ENCODE measurements around the gene HLX. TPM values are rescaled to one million over a fixed set of nuclear protein-coding genes. Genes with fewer than 3 reads are reported as not detected.

Gene HLX
- total RNA-seq, 2 donors from 2014 or later = 1.9 TPM; not detected in 1

- no peaks in the 10 kb centered on the region for H3K36me3 Mint-ChIP-seq
- no peaks in the 10 kb centered on the region for H3K9me3 Mint-ChIP-seq
- no peak overlapping the region for H3K27ac Mint-ChIP-seq
- ATAC-seq (no peak), DNase-seq (ENCODE audit: low spot score in 2 of 2) (no peak)
These were observed 27.5 kb downstream of the HLX start for GRCh38 chr1:220906561-220907334.

DNA sequence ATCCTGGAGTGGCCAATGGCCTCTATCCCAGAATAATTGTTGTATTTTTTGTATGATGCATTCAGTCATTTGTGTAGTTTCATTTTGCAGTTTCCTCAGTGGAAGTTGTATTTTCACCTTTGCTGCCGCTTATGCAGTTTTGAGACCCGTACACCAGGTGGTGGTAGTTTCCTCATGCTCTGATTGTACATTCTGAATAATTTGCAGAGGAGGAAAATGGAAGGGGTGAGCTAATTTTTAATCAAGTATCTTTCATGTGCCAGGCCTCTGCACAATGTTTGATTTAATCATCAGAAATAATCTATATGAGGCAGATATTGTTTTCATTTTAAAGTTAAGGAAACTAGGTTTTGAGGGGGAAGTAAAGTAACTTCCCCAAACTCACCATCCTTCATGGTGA is 29.5 kb downstream of the HLX start:
- H3K27ac Mint-ChIP-seq = no peak overlapping the region
- ATAC-seq (no peak), DNase-seq (ENCODE audit: low spot score in 2 of 2) (no peak)
- no peaks in the 10 kb centered on the region for H3K9me3 Mint-ChIP-seq
- no peaks in the 10 kb centered on the region for H3K36me3 Mint-ChIP-seq

DNA sequence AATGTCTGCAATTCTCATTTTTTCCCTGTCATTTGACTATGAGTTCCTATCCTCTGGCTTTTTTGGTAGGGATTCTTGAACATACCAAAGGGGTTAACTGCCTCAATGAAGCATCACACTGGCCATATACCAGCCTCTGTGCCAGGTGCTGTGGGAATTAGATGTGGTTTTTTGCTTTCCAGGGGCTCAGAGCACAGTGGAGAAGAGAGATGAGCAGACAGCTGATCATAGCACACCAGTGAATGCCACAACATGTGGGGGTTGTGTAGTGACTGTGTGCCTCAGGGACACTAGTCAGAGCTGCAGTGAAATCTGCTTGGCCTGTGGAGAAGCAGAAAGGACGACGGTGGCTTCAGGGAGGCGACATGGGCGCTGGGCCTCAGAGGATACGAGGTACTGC is 30.8 kb downstream of the HLX start:
- Mint-ChIP-seq H3K36me3 (no peaks in the 10 kb centered on the region), H3K27ac (no peak overlapping the region), H3K9me3 (no peaks in the 10 kb centered on the region)
- no peak for DNase-seq (ENCODE audit: low spot score in 2 of 2)
- no peak for ATAC-seq

GRCh38 chr1:220914283-220915116 is 35.3 kb downstream of the HLX start:
- H3K9me3 Mint-ChIP-seq = no peaks in the 10 kb centered on the region
- H3K27ac Mint-ChIP-seq = no peak overlapping the region
- H3K36me3 Mint-ChIP-seq = no peaks in the 10 kb centered on the region
- DNase-seq (ENCODE audit: low spot score in 2 of 2) (no peak), ATAC-seq (no peak)

DNA sequence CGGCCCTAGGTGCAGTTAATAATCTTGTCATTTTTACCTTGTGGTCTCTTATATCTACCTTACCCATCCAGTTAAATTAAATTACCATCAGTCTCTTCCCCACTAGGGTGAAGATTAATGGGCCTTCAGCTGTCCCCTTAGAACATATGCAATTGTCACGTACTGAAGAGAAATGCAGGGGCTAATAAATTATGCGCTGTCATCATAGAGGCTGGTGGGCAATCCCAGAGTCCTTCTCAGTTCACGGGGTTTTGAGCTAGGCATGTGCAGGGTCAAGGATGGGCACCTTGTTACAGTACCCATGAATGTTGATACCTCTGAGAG is 35.8 kb downstream of the HLX start:
- no peak for ATAC-seq

GRCh38 chr1:220915954-220916353 is 36.7 kb downstream of the HLX start:
- no peaks in the 10 kb centered on the region for H3K36me3 Mint-ChIP-seq
- H3K27ac Mint-ChIP-seq = no peak overlapping the region
- no peak for DNase-seq (ENCODE audit: low spot score in 2 of 2)
- H3K9me3 Mint-ChIP-seq = no peaks in the 10 kb centered on the region
- ATAC-seq = no peak

More for the DNA sequence above, 35.8 kb downstream of the HLX start:
- DNase-seq (ENCODE audit: low spot score in 2 of 2) = no peak
- no peak overlapping the region for H3K27ac Mint-ChIP-seq
- H3K36me3 Mint-ChIP-seq = no peaks in the 10 kb centered on the region
- H3K9me3 Mint-ChIP-seq = no peaks in the 10 kb centered on the region

GRCh38 chr1:220917101-220917500 is 37.9 kb downstream of the HLX start:
- ATAC-seq (no peak), DNase-seq (ENCODE audit: low spot score in 2 of 2) (no peak)
- no peaks in the 10 kb centered on the region for H3K36me3 Mint-ChIP-seq
- no peak overlapping the region for H3K27ac Mint-ChIP-seq
- no peaks in the 10 kb centered on the region for H3K9me3 Mint-ChIP-seq

DNA sequence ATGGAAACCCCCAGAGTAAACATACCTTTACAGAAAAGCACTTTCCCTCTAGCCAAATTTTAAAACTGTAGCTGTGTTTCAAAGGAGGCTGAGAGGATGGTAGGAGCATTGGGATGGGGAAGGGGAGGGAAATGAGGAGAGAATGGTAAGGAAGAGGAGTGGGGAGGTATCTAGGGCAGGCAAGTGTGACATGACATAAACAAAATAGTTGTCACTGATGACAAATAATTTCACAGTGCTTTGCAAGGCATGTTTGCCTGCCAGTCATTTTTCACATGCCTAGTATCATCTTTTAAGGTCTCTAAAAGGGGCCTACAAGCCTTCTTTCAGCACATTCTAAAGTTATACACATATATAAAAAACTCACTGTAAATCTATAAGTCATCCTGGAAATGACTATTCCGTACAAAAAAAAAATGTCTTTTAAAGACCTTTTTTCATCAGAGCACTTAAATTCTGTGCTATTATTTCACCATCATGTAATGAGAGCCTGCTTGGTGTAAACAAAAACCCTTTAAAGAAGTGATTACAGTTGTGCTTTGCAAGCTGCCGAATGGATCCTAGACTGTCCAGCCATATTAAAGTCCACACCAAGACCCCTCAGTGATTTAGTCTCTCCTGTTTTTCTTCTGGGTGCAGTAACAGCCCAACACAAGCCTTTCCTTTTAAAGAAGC is 38.4 kb downstream of the HLX start:
- ATAC-seq (no peak), DNase-seq (ENCODE audit: low spot score in 2 of 2) (no peak)
- no peaks in the 10 kb centered on the region for H3K9me3 Mint-ChIP-seq
- no peak overlapping the region for H3K27ac Mint-ChIP-seq
- H3K36me3 Mint-ChIP-seq = no peaks in the 10 kb centered on the region

DNA sequence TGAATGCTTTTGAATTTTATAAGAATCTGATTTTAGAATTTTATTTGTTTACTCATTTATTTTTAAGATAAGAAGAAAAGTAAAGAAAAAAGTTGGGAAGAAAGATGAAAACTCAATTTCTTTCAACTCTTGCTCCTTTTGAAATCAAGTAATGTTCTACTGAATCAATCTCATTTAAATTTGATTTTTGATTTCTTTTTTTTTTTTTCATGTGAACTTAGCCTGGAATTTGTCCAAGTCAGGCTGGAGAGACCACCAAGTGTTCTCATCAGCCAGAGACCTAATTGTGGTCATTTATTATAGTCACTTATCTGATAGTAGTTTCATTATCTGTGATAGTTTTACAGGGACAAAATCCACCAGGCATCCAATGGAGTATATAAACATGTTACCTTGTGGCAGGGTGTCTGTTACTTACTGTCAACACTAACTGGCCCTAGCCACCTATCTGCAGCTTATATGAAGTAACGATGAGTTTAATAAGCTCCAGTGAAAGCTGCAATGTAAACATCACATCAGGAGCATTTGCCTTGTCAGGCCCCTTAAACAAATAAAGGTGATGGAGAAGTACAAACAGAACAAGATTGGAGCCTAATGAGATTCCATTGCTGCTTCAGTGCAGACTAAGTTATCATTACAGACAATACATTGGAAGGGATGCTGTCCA is 39.2 kb downstream of the HLX start:
- no peaks in the 10 kb centered on the region for H3K36me3 Mint-ChIP-seq
- no peak overlapping the region for H3K27ac Mint-ChIP-seq
- H3K9me3 Mint-ChIP-seq = no peaks in the 10 kb centered on the region
- DNase-seq (ENCODE audit: low spot score in 2 of 2) (no peak), ATAC-seq (no peak)

DNA sequence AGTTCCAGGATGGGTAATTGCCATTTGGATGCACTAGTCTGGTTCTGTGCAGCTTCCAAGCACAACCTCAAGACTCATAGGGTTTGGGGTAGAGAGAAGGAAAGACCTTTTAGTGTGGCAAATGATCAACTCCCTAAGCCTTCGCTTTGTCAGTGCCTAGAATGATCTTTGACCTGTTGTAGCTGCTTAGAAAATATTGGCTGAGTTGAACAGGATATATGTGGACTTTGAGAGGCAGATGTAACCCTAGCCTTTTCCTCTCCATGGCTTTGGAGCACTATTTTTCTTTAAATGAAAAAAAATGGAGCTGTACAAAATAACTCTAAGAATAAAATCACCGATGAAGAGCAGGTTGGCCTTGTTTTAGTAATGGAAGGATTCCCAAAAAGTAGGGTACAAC is 41.7 kb downstream of the HLX start:
- no peaks in the 10 kb centered on the region for H3K9me3 Mint-ChIP-seq
- H3K27ac Mint-ChIP-seq = no peak overlapping the region
- H3K36me3 Mint-ChIP-seq = no peaks in the 10 kb centered on the region
- DNase-seq (ENCODE audit: low spot score in 2 of 2) (no peak), ATAC-seq (no peak)

- no peaks in the 10 kb centered on the region for H3K9me3 Mint-ChIP-seq
- DNase-seq (ENCODE audit: low spot score in 2 of 2) (no peak), ATAC-seq (no peak)
- H3K36me3 Mint-ChIP-seq = no peaks in the 10 kb centered on the region
- H3K27ac Mint-ChIP-seq = no peak overlapping the region
These were observed 42.3 kb downstream of the HLX start for GRCh38 chr1:220921498-220921897.

DNA sequence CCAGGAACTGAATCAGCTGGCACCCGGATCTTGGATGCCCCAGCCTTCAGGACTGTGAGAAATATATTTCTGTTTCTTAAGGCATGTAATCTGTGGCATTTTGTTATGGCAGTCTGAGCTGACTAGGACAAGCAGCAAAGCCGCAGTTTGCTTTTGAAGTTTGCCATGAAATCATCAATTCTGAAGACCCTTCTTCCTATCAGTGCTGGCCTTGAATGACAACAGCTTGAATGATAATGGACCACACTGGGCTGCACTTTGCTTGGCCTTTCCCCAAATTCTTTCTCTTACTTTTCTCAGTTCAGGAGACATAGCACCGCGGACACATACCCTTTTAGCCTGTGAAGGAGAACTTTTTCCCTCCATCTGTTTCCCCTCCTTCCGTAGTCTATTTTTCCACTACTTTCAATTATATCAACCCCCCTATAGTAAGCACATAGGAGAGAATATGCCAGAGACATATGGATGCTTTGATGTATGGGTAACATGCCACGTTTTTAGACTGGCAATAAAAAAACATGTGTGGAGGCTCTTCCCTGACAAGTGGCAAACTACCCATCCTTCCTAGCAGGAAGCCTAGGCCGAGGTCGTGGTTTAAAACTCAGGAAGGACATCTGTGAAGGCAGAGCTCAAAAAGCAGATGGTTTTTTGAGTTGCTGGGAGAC is 42.9 kb downstream of the HLX start:
- no peak overlapping the region for H3K27ac Mint-ChIP-seq
- no peak for DNase-seq (ENCODE audit: low spot score in 2 of 2)
- no peaks in the 10 kb centered on the region for H3K36me3 Mint-ChIP-seq
- ATAC-seq = no peak
- H3K9me3 Mint-ChIP-seq = no peaks in the 10 kb centered on the region

- ATAC-seq = no peak
- Mint-ChIP-seq H3K27ac (no peak overlapping the region), H3K9me3 (no peaks in the 10 kb centered on the region), H3K36me3 (no peaks in the 10 kb centered on the region)
- no peak for DNase-seq (ENCODE audit: low spot score in 2 of 2)
These were observed 43.7 kb downstream of the HLX start for GRCh38 chr1:220922951-220923350.

- Mint-ChIP-seq H3K9me3 (peaks cover 0 to 4% of the 10 kb centered on the region in 2 donors), H3K36me3 (no peaks in the 10 kb centered on the region), H3K27ac (no peak overlapping the region)
- ATAC-seq (no peak), DNase-seq (ENCODE audit: low spot score in 2 of 2) (no peak)
These were observed 45.2 kb downstream of the HLX start for GRCh38 chr1:220924331-220924970.

- DNase-seq (ENCODE audit: low spot score in 2 of 2) = no peak
- ATAC-seq = no peak
- Mint-ChIP-seq H3K36me3 (no peaks in the 10 kb centered on the region), H3K9me3 (peaks cover 0 to 4% of the 10 kb centered on the region in 2 donors), H3K27ac (no peak overlapping the region)
These were observed 46.5 kb downstream of the HLX start for GRCh38 chr1:220925707-220926106.

GRCh38 chr1:220926146-220926545 is 46.9 kb downstream of the HLX start:
- ATAC-seq (no peak), DNase-seq (ENCODE audit: low spot score in 2 of 2) (no peak)
- H3K36me3 Mint-ChIP-seq = no peaks in the 10 kb centered on the region
- peaks cover 0 to 4% of the 10 kb centered on the region in 2 donors for H3K9me3 Mint-ChIP-seq
- H3K27ac Mint-ChIP-seq = no peak overlapping the region
